Naive thymus-derived CD8-positive, alpha-beta T cell (primary cell): ENCODE data around the gene GRAMD1A. TPM values are rescaled to one million over a fixed set of nuclear protein-coding genes. Genes with fewer than 3 reads are reported as not detected.

Experiments used
- ATAC-seq, 2 donors: fragments of 150-1000 bp; cut with Tn5 transposase in 1 of 2; sonication (Bioruptor Pico), chemical (Tn5 transposase) in 1 of 2; 1 replicate in 1 of 2; 2 replicates in 1 of 2; pipeline ENCODE4 v1.10.0; 2021; ENCODE audit warnings: mild to moderate bottlenecking in 2 of 2, moderate library complexity in 2 of 2
- POLR2A ChIA-PET: fragments of 350-600 bp; sonication (Branson Sonifier 250); formaldehyde crosslinking; loops from one replicate; lab custom pipeline; 2021; ENCODE audit warnings: antibody characterized with exemption; lab: Charles Lee
- DNase-seq, 10 donors: peaks; one replicate each; pipeline versions ENCODE4 v3.0.0 to v3.0.0-alpha.2; 2020 to 2022
- H3K27ac Mint-ChIP-seq, 10 donors: one replicate each; pipeline ENCODE4 v1.8.0; 2020 to 2022; ENCODE audit warnings: mild to moderate bottlenecking in 10 of 10, mixed read lengths in 10 of 10, moderate library complexity in 4 of 10, inconsistent platforms in 1 of 10
- H3K27me3 Mint-ChIP-seq, 5 donors: one replicate each; pipeline ENCODE4 v1.8.0; 2021 to 2022; ENCODE audit warnings: mixed read lengths in 5 of 5
- H3K36me3 Mint-ChIP-seq, 3 donors: one replicate each; pipeline ENCODE4 v1.8.0; 2020 to 2022; ENCODE audit warnings: mixed read lengths in 3 of 3, mild to moderate bottlenecking in 2 of 3, inconsistent platforms in 1 of 3
- H3K4me1 Mint-ChIP-seq, 4 donors: one replicate each; pipeline ENCODE4 v1.8.0; 2021 to 2022; ENCODE audit warnings: mixed read lengths in 4 of 4
- H3K4me3 Mint-ChIP-seq, 10 donors: one replicate each; pipeline ENCODE4 v1.8.0; 2020 to 2022; ENCODE audit warnings: mild to moderate bottlenecking in 10 of 10, mixed read lengths in 10 of 10, moderate library complexity in 6 of 10, inconsistent platforms in 1 of 10
- H3K9me3 Mint-ChIP-seq, 9 donors: one replicate each; pipeline ENCODE4 v1.8.0; 2020 to 2022; ENCODE audit warnings: mixed read lengths in 9 of 9, mild to moderate bottlenecking in 3 of 9, inconsistent platforms in 1 of 9, moderate library complexity in 1 of 9
- polyA plus RNA-seq, 3 donors: library from polyadenylated mRNA; unstranded; fragments of 300-500 nt; fragmentation: Illumina TruSeq; gene quantifications; one replicate each; pipeline ENCODE4 v1.2.3, GENCODE V29; 2021
- total RNA-seq, 8 experiments: library from RNA in 2 of 8; stranded (reverse) in 2 of 8; gene quantifications; one replicate each; pipeline ENCODE4 v1.2.3 and lab custom pipeline; 2021 to 2026

The GRAMD1A gene
- total and polyA plus RNA-seq, 5 experiments from 2014 or later: 29.5 to 335 (median 77.0) TPM

DNA sequence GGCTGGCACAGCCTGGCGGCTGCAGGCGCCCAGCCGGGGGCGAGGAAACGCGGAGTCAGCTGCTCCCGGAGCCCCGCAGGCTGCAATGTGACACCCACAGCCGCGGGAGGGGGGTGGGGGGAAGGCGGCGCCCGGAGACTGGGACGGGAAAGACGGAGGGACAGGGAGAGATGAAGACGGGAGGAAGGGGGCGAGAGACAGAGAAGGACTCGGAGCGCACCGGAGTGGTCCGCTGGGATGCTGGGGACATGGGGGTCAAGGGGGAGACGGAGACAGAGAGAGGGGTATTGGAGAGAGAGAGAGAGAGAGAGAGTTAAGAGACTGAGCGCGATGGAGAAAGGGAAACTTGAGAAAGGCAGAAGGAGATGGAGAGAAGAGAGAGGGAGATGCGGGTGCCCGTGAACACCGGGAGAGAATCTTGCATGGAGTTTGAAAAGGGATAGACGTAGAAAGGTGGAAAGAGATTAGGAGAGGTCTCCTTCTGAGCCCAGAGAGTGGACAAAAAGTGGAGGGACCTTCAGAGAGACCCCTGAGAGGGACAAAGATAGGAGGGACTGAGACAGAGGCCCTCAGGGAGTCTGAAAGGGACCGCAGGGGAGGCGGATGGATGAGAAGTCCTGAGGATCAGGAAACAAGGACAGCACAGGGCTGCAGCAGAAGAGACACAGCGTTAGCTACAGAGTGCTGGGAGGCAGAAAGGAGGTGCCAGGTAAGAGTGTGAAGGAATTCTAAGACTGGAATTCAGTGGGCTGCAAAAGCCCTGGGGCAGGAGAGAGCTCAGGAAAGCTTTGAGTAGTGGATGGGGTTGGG, 31.2 kb downstream of the GRAMD1A start:
- DNase-seq (peak in 1 of 10 donors; percentile 55), ATAC-seq (peak in 1 of 2 donors; percentile 19)
- H3K9me3 Mint-ChIP-seq: no peaks in the 10 kb centered on the region
- H3K27me3 Mint-ChIP-seq: peaks cover 3 to 13% (median 7%) of the 10 kb centered on the region in 5 donors
- POLR2A ChIA-PET: interaction anchor here (0.6 to 9.2 kb wide), 3 partner anchors 10 to 16 kb away, joined by 3 to 98 read pairs (median 7); no protein-coding TSS in a partner anchor
- peak overlapping the region in 6 of 10 donors; percentile 15 to 83 (median 30) for H3K27ac Mint-ChIP-seq
- H3K4me1 Mint-ChIP-seq: peaks cover 9 to 15% (median 13%) of the 10 kb centered on the region in 4 donors
- H3K36me3 Mint-ChIP-seq: peaks cover 0 to 20% (median 0%) of the 10 kb centered on the region in 3 donors
- H3K4me3 Mint-ChIP-seq: peak overlapping the region; percentile 58 to 92 (median 83)

DNA sequence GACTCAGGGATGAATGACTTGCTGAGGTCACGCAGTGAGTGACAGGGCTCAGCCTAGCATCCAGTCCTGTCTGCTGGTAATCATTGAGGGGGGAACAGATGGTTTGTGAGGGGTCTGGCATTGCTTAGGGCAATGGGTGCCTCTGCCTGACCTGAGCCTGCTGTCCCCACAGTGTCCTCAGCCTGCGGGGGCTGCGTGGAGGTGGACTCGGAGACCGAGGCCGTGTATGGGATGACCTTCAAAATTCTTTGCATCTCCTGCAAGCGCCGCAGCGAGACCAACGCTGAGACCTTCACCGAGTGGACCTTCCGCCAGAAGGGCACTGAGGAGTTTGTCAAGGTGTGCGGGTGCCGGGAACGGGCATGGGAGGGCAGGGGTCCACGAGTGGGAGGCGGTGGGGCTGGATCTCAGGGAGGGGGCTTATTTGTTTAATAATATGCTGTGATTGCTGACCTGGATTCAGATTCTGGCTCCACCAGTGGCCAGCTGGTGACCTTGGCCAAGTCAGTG, 32.3 kb downstream of the GRAMD1A start:
- H3K27me3 Mint-ChIP-seq: peaks cover 3 to 13% (median 7%) of the 10 kb centered on the region in 5 donors
- H3K9me3 Mint-ChIP-seq: no peaks in the 10 kb centered on the region
- ATAC-seq (no peak), DNase-seq (peak in 1 of 10 donors; percentile 56)
- POLR2A ChIA-PET: interaction anchor here (9.2 kb wide), 1 partner anchor 17 kb away, joined by 98 read pairs; no protein-coding TSS in a partner anchor
- H3K4me3 Mint-ChIP-seq: peak overlapping the region in 1 of 10 donors; percentile 66
- no peak overlapping the region for H3K27ac Mint-ChIP-seq
- peaks cover 9 to 15% (median 13%) of the 10 kb centered on the region in 4 donors for H3K4me1 Mint-ChIP-seq
- peaks cover 0 to 10% (median 0%) of the 10 kb centered on the region in 3 donors for H3K36me3 Mint-ChIP-seq

DNA sequence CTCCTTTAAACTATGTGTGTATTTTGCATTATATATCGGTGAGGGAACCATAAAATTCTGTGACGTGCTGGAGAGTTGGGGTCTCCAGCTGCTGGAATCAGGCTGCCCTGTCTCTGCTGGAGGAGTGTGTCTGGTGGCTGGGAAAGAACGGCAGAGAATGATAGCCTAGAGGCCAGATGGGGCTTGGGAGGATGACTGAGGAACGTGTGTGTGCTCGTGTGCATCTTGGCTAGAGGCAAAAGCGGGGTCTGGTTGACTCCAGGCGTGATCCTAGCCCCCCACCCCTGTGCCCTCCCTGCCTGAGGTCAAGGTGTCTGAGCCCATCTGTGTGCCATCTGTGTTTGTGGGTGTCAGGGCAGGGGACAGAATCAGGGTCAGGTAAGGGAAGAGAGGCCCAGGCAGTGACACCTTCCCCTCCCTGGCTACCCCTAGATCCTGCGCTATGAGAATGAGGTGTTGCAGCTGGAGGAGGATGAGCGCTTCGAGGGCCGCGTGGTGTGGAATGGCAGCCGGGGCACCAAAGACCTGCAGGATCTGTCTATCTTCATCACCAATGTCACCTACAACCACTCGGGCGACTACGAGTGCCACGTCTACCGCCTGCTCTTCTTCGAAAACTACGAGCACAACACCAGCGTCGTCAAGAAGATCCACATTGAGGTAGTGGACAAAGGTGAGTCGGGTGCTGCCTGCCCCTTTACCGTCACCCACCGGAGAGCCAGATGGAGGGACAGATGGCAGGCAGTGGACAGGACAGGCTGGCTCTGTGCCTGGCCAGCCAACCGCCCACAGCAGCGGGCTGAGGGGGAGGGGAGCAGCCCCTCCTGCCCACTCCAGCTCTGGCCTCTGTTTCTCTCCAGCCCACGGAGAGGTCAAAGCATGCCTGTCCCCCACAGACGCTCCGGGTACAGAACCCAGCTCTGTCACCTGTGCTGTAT, 33.2 kb downstream of the GRAMD1A start:
- peak overlapping the region in 1 of 10 donors; percentile 71 for H3K27ac Mint-ChIP-seq
- H3K4me1 Mint-ChIP-seq: peaks cover 10 to 19% (median 13%) of the 10 kb centered on the region in 4 donors
- H3K27me3 Mint-ChIP-seq: peaks cover 3 to 13% (median 7%) of the 10 kb centered on the region in 5 donors
- POLR2A ChIA-PET: interaction anchor here (0.5 to 1.7 kb wide), 3 partner anchors 10 to 37 kb away, joined by 3 to 6 read pairs (median 3); no protein-coding TSS in a partner anchor
- ATAC-seq (no peak), DNase-seq (peak in 1 of 10 donors; percentile 59)
- no peaks in the 10 kb centered on the region for H3K9me3 Mint-ChIP-seq
- H3K4me3 Mint-ChIP-seq: peak overlapping the region in 3 of 10 donors; percentile 18 to 66 (median 40)
- H3K36me3 Mint-ChIP-seq: peaks cover 0 to 2% (median 0%) of the 10 kb centered on the region in 3 donors

DNA sequence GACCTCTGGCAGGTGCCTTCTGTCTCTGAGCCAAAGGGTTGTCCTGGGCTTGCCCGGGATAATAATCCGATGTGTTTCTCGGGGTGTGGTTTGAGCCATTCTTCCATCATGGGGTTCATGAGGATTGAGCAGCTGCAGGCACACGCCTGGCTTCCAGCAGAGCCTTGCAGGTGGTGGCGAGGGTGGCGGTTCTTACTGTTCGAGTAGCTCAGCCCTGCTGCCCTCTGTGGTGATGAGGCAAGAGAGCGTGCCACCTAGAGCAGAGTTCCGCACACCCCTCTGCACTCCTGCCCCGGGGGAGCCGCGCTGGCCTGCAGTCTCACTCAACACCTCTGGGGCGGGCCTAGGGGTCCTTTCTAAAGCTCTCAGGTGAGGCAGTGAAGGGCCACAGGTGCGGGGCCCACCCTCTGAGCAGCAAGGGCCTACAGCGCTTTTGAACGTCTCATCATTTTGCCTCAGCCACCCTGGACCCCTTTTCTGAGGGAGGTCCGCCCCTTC, 33.9 kb downstream of the GRAMD1A start:
- Mint-ChIP-seq H3K4me3 (no peak overlapping the region), H3K36me3 (no peaks in the 10 kb centered on the region), H3K27me3 (peaks cover 3 to 13% (median 7%) of the 10 kb centered on the region in 5 donors), H3K9me3 (no peaks in the 10 kb centered on the region), H3K4me1 (peaks cover 10 to 25% (median 14%) of the 10 kb centered on the region in 4 donors), H3K27ac (no peak overlapping the region)
- ATAC-seq: no peak
- POLR2A ChIA-PET: interaction anchor here (0.8 to 1.7 kb wide), 3 partner anchors 10 to 36 kb away, joined by 3 to 6 read pairs (median 3); no protein-coding TSS in a partner anchor
- DNase-seq: peak in 1 of 10 donors; percentile 38

DNA sequence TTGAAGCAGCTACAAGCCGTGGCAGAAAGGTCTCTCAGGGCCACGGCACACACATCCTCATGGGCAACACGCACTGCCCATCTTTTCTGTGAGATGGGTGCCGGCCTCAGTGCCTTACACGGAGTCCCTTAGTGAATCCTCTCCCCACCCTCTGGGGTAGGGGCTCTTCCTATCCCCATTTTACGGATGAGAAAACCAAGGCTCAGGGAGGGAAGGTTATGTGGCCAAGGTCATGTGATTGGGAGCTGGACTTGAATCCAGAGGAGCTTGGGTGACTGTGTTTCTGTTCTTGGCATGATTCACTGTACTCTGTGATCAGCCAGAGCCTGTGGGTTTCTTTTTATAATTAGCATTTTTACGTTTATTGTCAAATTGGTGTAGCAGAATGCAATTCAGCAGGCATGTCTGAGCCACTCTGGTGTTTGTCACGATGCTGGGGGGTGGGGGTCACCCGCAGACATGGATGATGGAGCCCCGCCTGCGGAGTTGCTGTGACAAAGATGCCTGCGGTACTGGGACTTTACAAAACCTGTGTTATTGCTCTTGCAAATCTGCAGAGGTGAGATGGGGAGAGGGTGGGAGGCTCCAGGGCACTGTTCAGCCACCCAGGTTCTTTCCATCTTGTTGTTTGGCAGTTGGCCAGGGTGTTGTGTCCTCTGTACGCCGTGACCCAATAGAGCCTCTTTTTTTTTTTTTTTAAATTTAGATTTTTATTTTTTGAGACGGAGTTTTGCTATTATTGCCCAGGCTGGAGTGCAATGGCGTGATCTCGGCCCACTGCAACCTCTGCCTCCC, 34.7 kb downstream of the GRAMD1A start:
- DNase-seq (no peak), ATAC-seq (no peak)
- POLR2A ChIA-PET: interaction anchor here (0.7 to 1.7 kb wide), 5 partner anchors 9 to 111 kb away, joined by 3 to 6 read pairs (median 3); no protein-coding TSS in a partner anchor
- H3K4me1 Mint-ChIP-seq: peaks cover 11 to 23% (median 15%) of the 10 kb centered on the region in 4 donors
- peak overlapping the region in 1 of 10 donors; percentile 58 for H3K4me3 Mint-ChIP-seq
- H3K9me3 Mint-ChIP-seq: no peaks in the 10 kb centered on the region
- H3K36me3 Mint-ChIP-seq: no peaks in the 10 kb centered on the region
- peaks cover 3 to 13% (median 7%) of the 10 kb centered on the region in 5 donors for H3K27me3 Mint-ChIP-seq
- H3K27ac Mint-ChIP-seq: peak overlapping the region in 1 of 10 donors; percentile 27

DNA sequence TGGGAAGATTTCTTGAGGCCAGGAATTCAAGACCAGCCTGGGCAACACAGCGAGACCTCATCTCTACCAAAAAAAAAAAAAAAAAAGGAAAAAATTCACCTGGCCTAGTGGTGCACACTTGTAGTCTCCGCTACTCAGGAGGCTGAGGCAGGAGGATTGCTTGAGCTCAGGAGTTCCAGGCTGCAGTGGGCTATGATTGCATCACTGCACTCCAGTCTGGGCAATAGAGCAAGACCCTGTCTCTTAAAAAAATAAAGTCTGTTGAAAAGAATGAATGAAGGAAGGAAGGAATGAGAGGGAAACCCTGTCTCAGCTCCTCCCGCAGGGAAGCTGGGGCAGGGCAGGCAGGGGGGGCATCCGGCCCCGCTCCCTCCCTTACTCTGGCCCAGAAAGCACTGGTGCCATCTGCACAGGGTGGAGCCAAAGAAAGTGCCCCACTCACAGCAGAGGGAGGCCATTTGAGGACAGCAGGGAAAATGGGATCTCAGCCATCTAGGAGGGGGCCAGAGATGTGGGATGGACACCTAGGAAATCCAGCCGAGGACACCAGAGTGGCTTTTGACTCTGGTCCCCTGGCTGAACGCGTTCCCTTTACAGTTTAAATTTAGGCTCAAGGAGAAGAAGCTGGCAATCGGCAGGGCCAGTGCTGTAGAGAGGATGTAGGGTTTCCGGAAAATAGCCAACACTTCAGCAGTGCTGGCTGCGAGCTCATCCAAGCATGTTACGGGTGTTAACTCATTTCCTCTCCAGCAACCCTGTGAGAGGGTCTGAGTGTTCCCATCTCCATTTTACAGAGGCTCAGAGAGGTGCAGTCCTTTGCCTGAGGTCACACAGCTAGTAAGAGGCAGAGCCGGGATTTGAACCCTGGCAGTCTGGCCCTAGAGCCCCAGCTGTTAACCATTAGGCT, 37.8 kb downstream of the GRAMD1A start:
- POLR2A ChIA-PET: interaction anchor here (0.6 to 2.6 kb wide), 6 partner anchors 18 to 104 kb away, joined by 3 to 11 read pairs (median 3); no protein-coding TSS in a partner anchor
- peak overlapping the region in 1 of 10 donors; percentile 50 for H3K4me3 Mint-ChIP-seq
- no peaks in the 10 kb centered on the region for H3K9me3 Mint-ChIP-seq
- DNase-seq: no peak
- peaks cover 18 to 33% (median 32%) of the 10 kb centered on the region in 4 donors for H3K4me1 Mint-ChIP-seq
- no peak for ATAC-seq
- H3K27ac Mint-ChIP-seq: peak overlapping the region in 4 of 10 donors; percentile 19 to 72 (median 28)
- peaks cover 0 to 2% (median 0%) of the 10 kb centered on the region in 5 donors for H3K27me3 Mint-ChIP-seq
- H3K36me3 Mint-ChIP-seq: no peaks in the 10 kb centered on the region

DNA sequence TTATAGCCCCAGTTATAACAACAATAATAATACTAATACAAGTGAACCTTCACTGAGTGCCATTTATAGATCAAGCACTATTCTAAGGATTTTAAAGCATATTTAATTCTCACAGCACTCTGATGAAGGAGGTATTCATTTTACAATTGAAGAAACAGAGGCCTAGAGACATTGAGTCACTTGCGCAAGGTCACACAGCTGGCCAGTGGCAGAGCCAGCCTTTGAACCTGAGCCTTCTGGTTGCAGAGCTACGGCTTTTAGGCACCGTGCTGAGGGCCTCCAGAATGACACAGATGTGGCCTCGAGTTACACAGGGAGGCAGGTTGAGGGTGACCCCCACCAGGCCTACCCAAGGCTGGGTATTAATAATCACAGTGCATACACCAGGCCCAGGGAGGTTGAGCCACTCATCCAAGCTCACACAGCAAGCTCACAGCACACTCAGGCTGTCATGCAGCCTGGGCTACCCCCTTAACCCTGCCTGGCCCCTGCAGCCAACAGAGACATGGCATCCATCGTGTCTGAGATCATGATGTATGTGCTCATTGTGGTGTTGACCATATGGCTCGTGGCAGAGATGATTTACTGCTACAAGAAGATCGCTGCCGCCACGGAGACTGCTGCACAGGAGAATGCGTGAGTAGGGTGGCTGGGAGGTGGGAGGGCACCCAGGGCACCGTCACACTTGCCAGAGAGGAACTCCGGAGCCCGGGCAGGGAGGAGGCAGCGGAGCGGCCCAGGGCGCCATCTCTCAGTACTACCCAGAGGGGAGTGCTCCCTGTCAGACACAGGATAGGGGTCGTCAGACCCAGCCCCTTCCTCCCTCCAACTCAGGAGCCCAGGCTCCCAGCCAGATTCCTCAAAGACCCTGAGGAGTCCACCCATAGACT, 38.7 kb downstream of the GRAMD1A start:
- peak overlapping the region in 9 of 10 donors; percentile 18 to 68 (median 50) for H3K4me3 Mint-ChIP-seq
- POLR2A ChIA-PET: interaction anchor here (1.2 to 2.6 kb wide), 3 partner anchors 12 to 72 kb away, joined by 3 to 11 read pairs (median 3); no protein-coding TSS in a partner anchor
- H3K4me1 Mint-ChIP-seq: peaks cover 19 to 33% (median 33%) of the 10 kb centered on the region in 4 donors
- no peaks in the 10 kb centered on the region for H3K36me3 Mint-ChIP-seq
- H3K9me3 Mint-ChIP-seq: no peaks in the 10 kb centered on the region
- H3K27ac Mint-ChIP-seq: peak overlapping the region in 7 of 10 donors; percentile 9 to 79 (median 50)
- DNase-seq: no peak
- ATAC-seq: no peak
- peaks cover 0 to 2% (median 0%) of the 10 kb centered on the region in 5 donors for H3K27me3 Mint-ChIP-seq

DNA sequence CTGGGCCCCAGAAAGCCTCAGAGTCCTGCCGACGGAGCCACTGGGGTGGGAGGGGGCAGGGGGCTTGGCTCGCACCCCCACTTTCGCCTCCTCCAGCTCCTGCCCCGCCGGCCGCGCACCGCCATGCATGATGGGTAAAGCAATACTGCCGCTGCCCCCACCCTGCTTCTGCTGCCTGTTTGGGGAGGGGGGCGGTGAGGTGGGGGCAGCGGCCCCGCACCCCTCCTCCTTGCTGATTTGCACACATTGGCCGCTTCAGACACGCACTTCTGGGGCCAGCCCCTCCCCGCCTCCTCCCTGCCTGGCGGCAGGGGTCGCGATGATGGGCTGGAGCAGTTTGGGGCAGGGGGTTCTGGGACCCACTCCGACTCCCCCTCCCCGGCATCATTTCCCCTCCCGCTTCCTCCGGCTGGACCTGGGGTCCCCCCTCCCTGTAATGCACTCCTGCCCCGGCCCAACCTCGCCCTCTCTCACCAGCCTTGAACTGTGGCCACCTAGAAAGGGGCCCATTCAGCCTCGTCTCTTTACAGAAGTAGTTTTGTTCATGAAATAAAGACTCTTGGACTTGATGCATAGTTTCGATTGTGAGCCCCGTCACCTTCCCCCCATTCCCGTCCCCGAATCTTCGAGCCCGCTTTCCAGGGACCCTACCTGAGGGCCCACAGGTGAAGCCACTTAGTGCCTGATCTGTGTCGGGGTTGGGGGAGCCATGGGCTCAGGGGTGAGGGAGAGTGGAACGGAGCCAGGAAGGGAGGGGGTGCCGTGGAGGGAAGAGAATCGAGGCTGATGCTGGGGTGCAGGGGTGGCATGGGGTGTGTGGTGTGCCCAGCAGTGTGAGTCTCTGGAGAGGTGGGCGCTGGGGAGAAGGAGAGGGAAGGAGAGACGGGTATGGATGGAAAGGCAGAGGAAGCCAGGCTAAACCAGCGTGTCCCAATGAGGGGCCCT, 40.0 kb downstream of the GRAMD1A start:
- POLR2A ChIA-PET: interaction anchor here (1.3 to 2.6 kb wide), 2 partner anchors 14 to 25 kb away, joined by 3 to 11 read pairs; no protein-coding TSS in a partner anchor
- Mint-ChIP-seq H3K27me3 (peaks cover 0 to 10% (median 2%) of the 10 kb centered on the region in 5 donors), H3K4me3 (peak overlapping the region; percentile 80 to 95 (median 87)), H3K4me1 (peaks cover 31 to 46% (median 45%) of the 10 kb centered on the region in 4 donors), H3K9me3 (no peaks in the 10 kb centered on the region), H3K27ac (peak overlapping the region in 9 of 10 donors; percentile 12 to 92 (median 84)), H3K36me3 (no peaks in the 10 kb centered on the region)
- DNase-seq (peak in 2 of 10 donors; percentile 25 to 30), ATAC-seq (peak; percentile 56 to 65)
